Stimulated activated naive CD8-positive, alpha-beta T cell treated with anti-CD3 and anti-CD28 coated beads, Interleukin-15, amount 100 ng/mL, for 72 hours (primary cell): ENCODE data around the gene NEDD4L.

Experiments used
- ATAC-seq: fragments of 150-1000 bp; cut with Tn5 transposase; 2 replicates; pipeline ENCODE4 v1.10.0; 2021; ENCODE audit warnings: mild to moderate bottlenecking, moderate library complexity
- DNase-seq, 2 donors: peaks; one replicate each; pipeline ENCODE4 v3.0.0; 2021 to 2022
- H3K27ac Mint-ChIP-seq, 2 donors: one replicate each; pipeline ENCODE4 v1.8.0; 2022; ENCODE audit warnings: mild to moderate bottlenecking in 2 of 2, mixed read lengths in 2 of 2, moderate library complexity in 2 of 2
- H3K27me3 Mint-ChIP-seq: one replicate; pipeline ENCODE4 v1.8.0; 2022; ENCODE audit warnings: mixed read lengths
- H3K4me1 Mint-ChIP-seq: one replicate; pipeline ENCODE4 v1.8.0; 2022; ENCODE audit warnings: mild to moderate bottlenecking, mixed read lengths
- H3K4me3 Mint-ChIP-seq, 2 donors: one replicate each; pipeline ENCODE4 v1.8.0; 2022; ENCODE audit warnings: mild to moderate bottlenecking in 2 of 2, mixed read lengths in 2 of 2, moderate library complexity in 1 of 2
- H3K9me3 Mint-ChIP-seq, 2 donors: one replicate each; pipeline ENCODE4 v1.8.0; 2022; ENCODE audit warnings: mixed read lengths in 2 of 2

Gene NEDD4L

DNA sequence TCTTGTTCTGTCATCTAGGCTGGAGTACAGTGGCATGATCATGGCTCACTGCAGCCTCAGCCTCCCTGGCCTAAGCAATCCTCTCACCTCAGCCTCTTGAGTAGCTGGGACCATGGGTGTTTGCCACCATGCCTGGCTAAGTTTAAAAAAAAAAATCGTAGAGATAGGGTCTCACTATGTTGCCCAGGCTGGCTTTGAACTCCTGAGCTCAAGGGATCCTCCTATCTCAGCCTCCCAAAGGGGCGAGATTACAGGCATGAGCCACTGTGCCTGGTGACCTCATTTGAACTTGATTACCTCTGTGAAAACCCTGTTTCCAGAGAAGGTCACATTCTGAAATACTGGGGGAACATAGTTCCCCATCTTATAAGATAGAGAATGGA lies 190.3 kb downstream of the NEDD4L start:
- Mint-ChIP-seq H3K9me3 (peaks cover 0 to 5% of the 10 kb centered on the region in 2 donors), H3K27me3 (no peaks in the 10 kb centered on the region), H3K4me1 (peaks cover 6% of the 10 kb centered on the region), H3K27ac (peak overlapping the region in 1 of 2 donors; percentile 46), H3K4me3 (no peak overlapping the region)
- DNase-seq (no peak), ATAC-seq (no peak)

DNA sequence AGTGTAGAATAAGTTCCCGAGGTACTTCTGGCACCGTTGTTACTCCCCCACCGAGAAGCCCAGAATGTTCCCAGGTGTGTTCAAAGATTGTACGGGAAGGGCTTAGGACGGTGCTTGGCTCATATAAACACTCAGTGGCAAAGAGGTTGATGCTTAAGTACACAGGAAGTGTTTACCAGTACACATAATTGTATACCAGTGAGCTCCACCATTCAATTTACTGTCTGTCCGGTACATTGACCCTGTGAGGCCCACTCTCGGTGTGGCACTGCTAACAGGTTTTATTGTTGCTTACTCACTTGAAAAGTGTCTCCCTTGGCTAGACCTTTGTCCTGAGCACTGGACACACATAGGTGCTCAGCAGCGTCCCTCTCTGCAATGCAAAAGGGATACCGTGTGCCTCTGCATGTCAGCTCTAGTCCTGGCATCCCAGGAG lies 191.0 kb downstream of the NEDD4L start:
- Mint-ChIP-seq H3K4me3 (no peak overlapping the region), H3K9me3 (peaks cover 0 to 5% of the 10 kb centered on the region in 2 donors), H3K27ac (no peak overlapping the region), H3K4me1 (peaks cover 6% of the 10 kb centered on the region), H3K27me3 (no peaks in the 10 kb centered on the region)
- ATAC-seq = no peak
- no peak for DNase-seq

DNA sequence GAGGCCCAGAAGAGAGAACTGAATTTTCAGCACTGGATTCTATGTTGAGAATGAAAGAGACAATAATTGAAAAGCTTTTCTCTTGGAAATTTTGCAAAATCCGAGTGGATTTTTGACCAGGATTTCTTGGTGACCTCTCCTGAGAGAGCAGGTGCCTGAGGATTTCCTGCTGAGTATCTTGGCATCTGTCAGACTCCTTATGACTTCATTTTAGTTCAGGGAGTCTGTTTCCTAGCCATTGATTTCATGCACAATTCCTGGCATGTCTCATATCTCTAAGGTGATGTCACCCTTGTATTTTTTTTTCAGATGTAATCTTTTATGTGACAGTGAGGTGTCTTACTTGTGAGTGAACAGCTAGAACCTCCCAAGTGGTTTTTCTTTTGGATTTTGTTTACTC lies 195.9 kb downstream of the NEDD4L start:
- Mint-ChIP-seq H3K4me1 (no peaks in the 10 kb centered on the region), H3K27ac (no peak overlapping the region), H3K9me3 (no peaks in the 10 kb centered on the region), H3K4me3 (no peak overlapping the region), H3K27me3 (no peaks in the 10 kb centered on the region)
- no peak for ATAC-seq
- no peak for DNase-seq

DNA sequence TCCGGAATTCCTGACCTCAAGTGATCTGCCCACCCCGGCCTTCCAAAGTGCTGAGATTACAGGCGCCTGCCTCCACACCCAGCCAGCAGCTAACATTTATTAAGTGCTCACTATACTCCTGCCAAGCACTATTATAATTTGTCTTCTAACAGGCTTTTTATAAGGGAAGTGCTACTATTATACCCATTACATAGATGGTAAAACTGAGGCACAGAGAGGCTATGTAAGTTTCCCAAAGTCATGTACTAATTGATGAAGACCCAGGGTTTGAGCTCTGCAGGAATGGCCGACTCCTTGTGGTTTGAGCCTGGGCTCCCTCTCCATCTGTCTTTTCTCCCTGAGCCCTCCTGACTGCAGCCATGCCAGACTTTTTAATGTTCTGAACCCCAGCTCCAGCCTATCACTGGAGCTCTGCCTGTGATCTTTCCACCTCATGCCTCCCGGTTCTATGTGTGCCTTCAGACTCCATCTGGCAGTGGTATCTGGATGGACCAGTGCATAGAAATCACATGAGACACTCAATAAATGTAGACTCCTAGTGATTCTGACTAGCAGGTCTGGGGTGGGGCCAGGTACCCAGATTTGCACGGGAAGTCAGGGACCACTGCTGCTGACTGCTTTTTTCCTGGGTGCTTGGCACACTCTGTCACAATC lies 197.1 kb downstream of the NEDD4L start:
- no peak for DNase-seq
- Mint-ChIP-seq H3K27me3 (no peaks in the 10 kb centered on the region), H3K9me3 (no peaks in the 10 kb centered on the region), H3K4me1 (no peaks in the 10 kb centered on the region), H3K27ac (no peak overlapping the region), H3K4me3 (no peak overlapping the region)
- ATAC-seq = no peak

- Mint-ChIP-seq H3K4me3 (no peak overlapping the region), H3K27ac (no peak overlapping the region), H3K4me1 (no peaks in the 10 kb centered on the region), H3K9me3 (no peaks in the 10 kb centered on the region), H3K27me3 (no peaks in the 10 kb centered on the region)
- DNase-seq = no peak
- no peak for ATAC-seq
Observed at GRCh38 chr18:58241877-58242276, 197.9 kb downstream of the NEDD4L start.

DNA sequence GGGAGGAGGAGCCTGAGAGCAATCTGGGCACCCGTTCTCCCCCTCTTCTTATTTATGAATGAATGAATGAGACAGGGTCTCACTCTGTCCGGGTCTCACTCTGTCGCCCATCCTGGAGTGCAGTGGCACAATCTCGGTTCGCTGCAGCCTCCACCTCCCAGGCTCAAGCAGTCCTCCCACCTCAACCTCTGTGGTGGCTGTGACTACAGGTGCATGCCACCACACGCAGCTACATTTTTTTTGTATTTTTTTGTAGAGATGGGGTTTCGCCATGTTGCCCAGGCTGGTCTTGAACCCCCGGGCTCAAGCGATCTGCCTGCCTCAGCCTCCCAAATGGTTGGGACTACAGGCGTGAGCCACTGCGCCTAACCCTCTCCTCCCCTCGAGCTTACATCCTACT lies 198.4 kb downstream of the NEDD4L start:
- H3K9me3 Mint-ChIP-seq = no peaks in the 10 kb centered on the region
- no peaks in the 10 kb centered on the region for H3K4me1 Mint-ChIP-seq
- H3K27me3 Mint-ChIP-seq = no peaks in the 10 kb centered on the region
- ATAC-seq = no peak
- DNase-seq = no peak
- H3K4me3 Mint-ChIP-seq = no peak overlapping the region
- no peak overlapping the region for H3K27ac Mint-ChIP-seq

DNA sequence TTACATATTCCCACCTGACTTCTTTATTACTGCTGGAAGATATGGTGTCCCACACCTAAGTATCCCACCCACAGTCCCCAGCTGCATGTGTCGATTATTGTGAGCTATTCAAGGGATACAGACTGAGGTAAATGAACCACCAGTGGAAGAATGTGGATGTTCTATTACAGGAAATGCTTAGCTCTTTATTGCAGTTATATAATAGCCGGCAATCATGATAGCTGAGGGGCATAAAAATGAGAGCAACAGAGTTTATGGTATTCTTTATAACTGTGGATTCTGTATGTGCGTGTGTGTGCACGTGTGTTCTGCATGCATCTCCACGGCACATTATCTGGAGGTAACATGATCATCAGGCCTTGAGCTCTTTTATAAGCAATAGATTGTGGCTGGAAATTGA lies 198.9 kb downstream of the NEDD4L start:
- H3K9me3 Mint-ChIP-seq = no peaks in the 10 kb centered on the region
- ATAC-seq = no peak
- H3K27ac Mint-ChIP-seq = no peak overlapping the region
- no peaks in the 10 kb centered on the region for H3K27me3 Mint-ChIP-seq
- H3K4me1 Mint-ChIP-seq = no peaks in the 10 kb centered on the region
- DNase-seq = no peak
- no peak overlapping the region for H3K4me3 Mint-ChIP-seq

DNA sequence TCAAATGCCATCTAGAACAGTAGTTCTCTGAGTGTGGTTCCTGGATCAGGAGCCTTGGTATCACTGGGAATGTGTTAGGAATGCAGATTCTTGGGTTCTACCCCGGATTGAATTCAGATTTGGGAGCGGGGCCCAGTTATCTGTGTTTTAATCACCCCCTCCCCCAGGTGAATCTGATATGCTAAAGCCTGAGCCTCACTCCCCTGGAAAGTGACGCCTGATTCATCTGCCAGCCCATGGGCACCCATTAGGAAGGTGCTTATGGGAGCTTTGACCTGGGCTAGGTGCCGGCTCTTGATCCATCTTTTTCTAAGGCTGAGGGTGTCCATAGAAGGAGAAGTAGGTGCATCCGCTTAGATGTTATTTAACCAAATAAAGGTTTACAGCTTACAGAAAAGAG lies 199.4 kb downstream of the NEDD4L start:
- no peak for DNase-seq
- Mint-ChIP-seq H3K27ac (no peak overlapping the region), H3K4me1 (no peaks in the 10 kb centered on the region), H3K4me3 (no peak overlapping the region), H3K9me3 (no peaks in the 10 kb centered on the region), H3K27me3 (no peaks in the 10 kb centered on the region)
- no peak for ATAC-seq

GRCh38 chr18:58247363-58247834 lies 203.4 kb downstream of the NEDD4L start:
- no peaks in the 10 kb centered on the region for H3K27me3 Mint-ChIP-seq
- H3K27ac Mint-ChIP-seq = no peak overlapping the region
- H3K4me1 Mint-ChIP-seq = no peaks in the 10 kb centered on the region
- no peaks in the 10 kb centered on the region for H3K9me3 Mint-ChIP-seq
- no peak for DNase-seq
- no peak overlapping the region for H3K4me3 Mint-ChIP-seq
- no peak for ATAC-seq

GRCh38 chr18:58249712-58250111 lies 205.7 kb downstream of the NEDD4L start:
- Mint-ChIP-seq H3K4me1 (no peaks in the 10 kb centered on the region), H3K4me3 (no peak overlapping the region), H3K9me3 (no peaks in the 10 kb centered on the region), H3K27me3 (no peaks in the 10 kb centered on the region), H3K27ac (no peak overlapping the region)
- DNase-seq (no peak), ATAC-seq (no peak)

GRCh38 chr18:58251416-58251815 lies 207.4 kb downstream of the NEDD4L start:
- H3K27me3 Mint-ChIP-seq = no peaks in the 10 kb centered on the region
- no peaks in the 10 kb centered on the region for H3K4me1 Mint-ChIP-seq
- no peak overlapping the region for H3K4me3 Mint-ChIP-seq
- no peak for ATAC-seq
- DNase-seq = no peak
- no peaks in the 10 kb centered on the region for H3K9me3 Mint-ChIP-seq
- no peak overlapping the region for H3K27ac Mint-ChIP-seq

DNA sequence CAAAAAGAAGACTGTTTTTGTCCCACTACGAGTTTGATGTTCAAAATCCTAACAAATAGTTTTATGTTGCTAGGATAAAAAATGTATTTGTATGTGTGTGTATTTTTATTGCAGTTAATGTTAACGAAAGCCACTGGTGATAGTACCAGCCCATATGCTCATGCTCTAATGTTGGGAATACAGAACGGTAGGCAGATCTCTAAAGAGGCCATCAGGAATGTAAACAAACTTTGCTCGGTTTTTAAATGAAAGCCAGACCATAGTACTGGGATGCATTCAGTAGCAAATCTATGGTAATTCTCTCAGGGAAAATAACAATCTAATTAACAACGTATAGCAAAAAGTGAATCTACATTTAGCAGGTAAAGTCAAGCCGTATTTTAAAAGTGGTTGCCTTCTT lies 208.1 kb downstream of the NEDD4L start:
- Mint-ChIP-seq H3K27ac (no peak overlapping the region), H3K4me1 (no peaks in the 10 kb centered on the region), H3K27me3 (no peaks in the 10 kb centered on the region), H3K4me3 (no peak overlapping the region), H3K9me3 (no peaks in the 10 kb centered on the region)
- ATAC-seq (no peak), DNase-seq (no peak)

DNA sequence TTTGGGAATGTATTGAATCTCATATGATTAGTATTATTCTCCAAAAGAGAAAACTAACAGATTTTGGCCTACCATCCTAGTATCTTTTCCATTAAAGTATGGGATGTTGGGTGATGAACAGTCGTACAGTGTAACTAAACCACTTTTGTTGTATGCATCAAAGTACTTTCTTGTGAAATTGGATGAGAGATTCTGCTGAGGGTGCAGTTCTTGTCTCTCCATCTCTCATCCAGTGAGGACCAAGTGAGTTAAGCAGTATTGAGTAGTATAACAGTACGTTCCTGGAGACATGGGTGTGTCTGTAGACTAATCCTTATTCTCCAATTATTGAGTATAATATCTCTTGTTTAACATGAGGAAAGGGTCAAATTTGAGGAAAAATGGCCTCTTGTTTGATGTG lies 209.3 kb downstream of the NEDD4L start:
- ATAC-seq = no peak
- Mint-ChIP-seq H3K4me3 (no peak overlapping the region), H3K27me3 (no peaks in the 10 kb centered on the region), H3K27ac (no peak overlapping the region), H3K9me3 (no peaks in the 10 kb centered on the region), H3K4me1 (no peaks in the 10 kb centered on the region)
- no peak for DNase-seq

- no peaks in the 10 kb centered on the region for H3K9me3 Mint-ChIP-seq
- H3K27ac Mint-ChIP-seq = no peak overlapping the region
- no peaks in the 10 kb centered on the region for H3K27me3 Mint-ChIP-seq
- no peaks in the 10 kb centered on the region for H3K4me1 Mint-ChIP-seq
- DNase-seq (no peak), ATAC-seq (no peak)
- H3K4me3 Mint-ChIP-seq = no peak overlapping the region
Observed at GRCh38 chr18:58253871-58254270, 209.8 kb downstream of the NEDD4L start.

GRCh38 chr18:58254873-58255511 lies 211.0 kb downstream of the NEDD4L start:
- H3K27ac Mint-ChIP-seq = peak overlapping the region in 1 of 2 donors; percentile 8
- H3K4me3 Mint-ChIP-seq = no peak overlapping the region
- no peaks in the 10 kb centered on the region for H3K4me1 Mint-ChIP-seq
- H3K9me3 Mint-ChIP-seq = no peaks in the 10 kb centered on the region
- ATAC-seq (no peak), DNase-seq (no peak)
- no peaks in the 10 kb centered on the region for H3K27me3 Mint-ChIP-seq

DNA sequence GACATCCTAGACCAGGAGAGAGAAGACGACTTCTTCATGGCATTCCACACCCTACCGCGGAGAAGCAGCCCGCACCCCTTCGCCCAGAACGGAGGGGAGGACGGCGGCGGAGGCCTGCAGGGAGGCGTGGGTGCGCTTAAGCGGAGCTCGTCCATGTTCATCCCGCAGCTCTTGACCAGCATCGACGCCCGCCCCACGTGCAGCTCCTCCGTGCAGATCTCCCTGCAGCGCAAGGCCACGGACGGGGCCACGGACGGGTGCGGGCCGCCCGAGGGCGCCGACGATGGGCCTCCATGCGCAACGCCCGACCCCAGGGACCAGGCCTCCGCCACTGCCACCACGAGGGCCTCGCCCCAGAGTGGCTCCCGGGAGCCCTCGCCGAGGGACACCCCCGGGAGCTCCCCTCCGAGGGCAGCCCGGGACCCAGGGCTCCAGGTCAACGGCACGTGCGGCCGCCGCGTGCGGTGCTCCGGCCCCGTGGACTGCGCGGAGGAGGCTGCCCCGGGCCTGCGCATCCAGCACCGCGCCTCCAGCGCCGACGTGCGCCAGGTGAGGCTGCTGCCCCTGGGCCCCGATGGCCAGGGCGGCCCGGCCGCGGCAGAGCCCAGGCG lies 211.8 kb downstream of the NEDD4L start:
- Mint-ChIP-seq H3K27me3 (no peaks in the 10 kb centered on the region), H3K4me3 (no peak overlapping the region), H3K9me3 (no peaks in the 10 kb centered on the region), H3K4me1 (no peaks in the 10 kb centered on the region), H3K27ac (no peak overlapping the region)
- ATAC-seq = peak; percentile 82
- DNase-seq = no peak
